Endodermal cell (in vitro differentiated cells): Measurements from ENCODE around the gene LARGE1. TPM values are rescaled to one million over a fixed set of nuclear protein-coding genes. Genes with fewer than 3 reads are reported as not detected.

Experiments
- DNase-seq: peaks from one replicate; pipeline ENCODE4 v3.0.0-alpha.2; 2017
- H3K27ac ChIP-seq: 2 replicates; pipeline ENCODE4 v1.5.1; 2013; ENCODE audit warnings: mild to moderate bottlenecking, low read depth, low read length, moderate library complexity
- H3K27me3 ChIP-seq: 2 replicates; pipeline ENCODE4 v1.6.1; 2013; ENCODE audit warnings: mild to moderate bottlenecking, low read length, moderate library complexity; ENCODE audit not compliant: insufficient read depth, control insufficient read depth, poor library complexity, severe bottlenecking
- H3K36me3 ChIP-seq: 2 replicates; pipeline ENCODE4 v1.7.0; 2013; ENCODE audit warnings: mild to moderate bottlenecking, low read length, moderate library complexity; ENCODE audit not compliant: control insufficient read depth, insufficient read depth
- H3K4me1 ChIP-seq: one replicate; pipeline ENCODE4 v1.7.0; 2013; ENCODE audit warnings: low read length; ENCODE audit not compliant: control insufficient read depth, insufficient read depth
- H3K4me3 ChIP-seq: 2 replicates; pipeline ENCODE4 v1.5.1; 2013; ENCODE audit warnings: mild to moderate bottlenecking, low read length, moderate library complexity
- H3K9ac ChIP-seq: 2 replicates; pipeline ENCODE4 v1.6.1; 2013; ENCODE audit warnings: mild to moderate bottlenecking, low read length, moderate library complexity; ENCODE audit not compliant: poor library complexity, severe bottlenecking; ENCODE audit errors: extremely low read depth
- H3K9me3 ChIP-seq: 2 replicates; pipeline ENCODE4 v1.6.1; 2013; ENCODE audit warnings: mild to moderate bottlenecking, low read length, moderate library complexity; ENCODE audit not compliant: control insufficient read depth
- H3K27ac Mint-ChIP-seq: 2 replicates; pipeline ENCODE4 v1.8.0; 2020; ENCODE audit warnings: mixed read lengths
- H3K27me3 Mint-ChIP-seq: 2 replicates; pipeline ENCODE4 v1.8.0; 2021; ENCODE audit warnings: mild to moderate bottlenecking, mixed read lengths; ENCODE audit not compliant: insufficient read depth
- H3K36me3 Mint-ChIP-seq: 2 replicates; pipeline ENCODE4 v1.8.0; 2020; ENCODE audit warnings: low read depth, mixed read lengths
- H3K4me1 Mint-ChIP-seq: 2 replicates; pipeline ENCODE4 v1.8.0; 2020; ENCODE audit warnings: mixed read lengths
- H3K4me3 Mint-ChIP-seq: 2 replicates; pipeline ENCODE4 v1.8.0; 2020; ENCODE audit warnings: mild to moderate bottlenecking, moderate library complexity, mixed read lengths
- H3K9me3 Mint-ChIP-seq: 2 replicates; pipeline ENCODE4 v1.8.0; 2020; ENCODE audit warnings: mild to moderate bottlenecking, mixed read lengths
- WGBS, 2 experiments: methylation state at CpG; one replicate each; pipeline versions ENCODE4 v1.1.5 to v1.1.7; 2013; ENCODE audit warnings: missing lambda C conversion rate in 2 of 2, mixed read lengths in 1 of 2; ENCODE audit not compliant: insufficient coverage in 1 of 2, insufficient read length in 1 of 2; 5-methylcytosine and 5-hydroxymethylcytosine counted together
- total RNA-seq, 2 donors: library from RNA; stranded (reverse); fragmentation: NEBNext Ultra II Directional in 1 of 2; extraction: Animal tissue kit (Norgen Biotek cat#: 25700) in 1 of 2; gene quantifications; 2 replicates in 1 of 2; 3 replicates in 1 of 2; pipeline ENCODE4 v1.2.1, GENCODE V29; 2021
- TF ChIP-seq, protein P1 (sequence below): fragments of 200-600 bp; sonication (generic); conservative IDR thresholded peaks from 2 replicates; pipeline ENCODE4 v1.5.0; 2021; ENCODE audit warnings: antibody characterized with exemption, mild to moderate bottlenecking

The LARGE1 gene
- total RNA-seq, 2 donors from 2014 or later, result 17.5 to 24.3 TPM

- TF ChIP-seq, protein P1, sequence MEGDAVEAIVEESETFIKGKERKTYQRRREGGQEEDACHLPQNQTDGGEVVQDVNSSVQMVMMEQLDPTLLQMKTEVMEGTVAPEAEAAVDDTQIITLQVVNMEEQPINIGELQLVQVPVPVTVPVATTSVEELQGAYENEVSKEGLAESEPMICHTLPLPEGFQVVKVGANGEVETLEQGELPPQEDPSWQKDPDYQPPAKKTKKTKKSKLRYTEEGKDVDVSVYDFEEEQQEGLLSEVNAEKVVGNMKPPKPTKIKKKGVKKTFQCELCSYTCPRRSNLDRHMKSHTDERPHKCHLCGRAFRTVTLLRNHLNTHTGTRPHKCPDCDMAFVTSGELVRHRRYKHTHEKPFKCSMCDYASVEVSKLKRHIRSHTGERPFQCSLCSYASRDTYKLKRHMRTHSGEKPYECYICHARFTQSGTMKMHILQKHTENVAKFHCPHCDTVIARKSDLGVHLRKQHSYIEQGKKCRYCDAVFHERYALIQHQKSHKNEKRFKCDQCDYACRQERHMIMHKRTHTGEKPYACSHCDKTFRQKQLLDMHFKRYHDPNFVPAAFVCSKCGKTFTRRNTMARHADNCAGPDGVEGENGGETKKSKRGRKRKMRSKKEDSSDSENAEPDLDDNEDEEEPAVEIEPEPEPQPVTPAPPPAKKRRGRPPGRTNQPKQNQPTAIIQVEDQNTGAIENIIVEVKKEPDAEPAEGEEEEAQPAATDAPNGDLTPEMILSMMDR, result no peak
- H3K36me3 Mint-ChIP-seq, result no peaks in the 10 kb centered on the region
- H3K27me3 Mint-ChIP-seq, result no peaks in the 10 kb centered on the region
- H3K36me3 ChIP-seq, result no peaks in the 10 kb centered on the region
- H3K4me1 ChIP-seq, result no peaks in the 10 kb centered on the region
- DNase-seq, result no peak
- no peak overlapping the region for H3K27ac ChIP-seq
- H3K9me3 ChIP-seq, result no peaks in the 10 kb centered on the region
- H3K9me3 Mint-ChIP-seq, result no peaks in the 10 kb centered on the region
- no peaks in the 10 kb centered on the region for H3K27me3 ChIP-seq
- H3K9ac ChIP-seq, result no peak overlapping the region
- 83 to 88% methylated on average over 1 to 2 of the region's 2 CpGs for WGBS, 2 experiments
- no peak overlapping the region for H3K4me3 Mint-ChIP-seq
- no peak overlapping the region for H3K4me3 ChIP-seq
- H3K27ac Mint-ChIP-seq, result no peak overlapping the region
- H3K4me1 Mint-ChIP-seq, result no peaks in the 10 kb centered on the region
Measured at GRCh38 chr22:33324228-33324627, 596.0 kb downstream of the LARGE1 start.

DNA sequence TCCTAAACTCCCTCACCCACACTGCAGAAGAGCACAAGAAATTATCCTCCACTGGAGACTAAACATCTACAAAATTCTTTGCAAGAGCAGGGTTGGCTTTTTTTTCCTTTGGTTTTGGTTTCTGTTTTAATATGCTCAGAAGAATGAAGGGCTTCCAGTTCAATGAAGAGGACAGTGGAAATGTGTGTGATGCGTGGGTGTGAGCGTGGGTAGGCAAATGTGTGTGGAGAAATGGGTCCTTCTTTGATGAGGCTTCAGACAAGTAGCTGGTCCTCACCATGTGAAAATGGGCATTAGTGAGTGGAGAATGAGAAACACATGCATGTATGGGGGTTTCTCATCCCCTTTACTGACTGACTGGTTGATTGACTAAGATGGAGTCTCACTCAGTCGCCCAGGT lies 598.8 kb downstream of the LARGE1 start:
- no peak overlapping the region for H3K27ac Mint-ChIP-seq
- Histone ChIP-seq H3K9ac (no peak overlapping the region), H3K9me3 (no peaks in the 10 kb centered on the region), H3K4me1 (no peaks in the 10 kb centered on the region), H3K27ac (no peak overlapping the region), H3K36me3 (no peaks in the 10 kb centered on the region), H3K4me3 (no peak overlapping the region), H3K27me3 (no peaks in the 10 kb centered on the region)
- no peaks in the 10 kb centered on the region for H3K9me3 Mint-ChIP-seq
- no peaks in the 10 kb centered on the region for H3K4me1 Mint-ChIP-seq
- TF ChIP-seq, protein P1, result no peak
- DNase-seq, result no peak
- 74 to 82% methylated on average over 3 of the region's 3 CpGs for WGBS, 2 experiments
- no peaks in the 10 kb centered on the region for H3K36me3 Mint-ChIP-seq
- no peak overlapping the region for H3K4me3 Mint-ChIP-seq
- no peaks in the 10 kb centered on the region for H3K27me3 Mint-ChIP-seq

- H3K9ac ChIP-seq, result no peak overlapping the region
- Mint-ChIP-seq H3K4me3 (no peak overlapping the region), H3K4me1 (no peaks in the 10 kb centered on the region), H3K36me3 (no peaks in the 10 kb centered on the region), H3K27me3 (peaks cover 2% of the 10 kb centered on the region), H3K27ac (no peak overlapping the region), H3K9me3 (no peaks in the 10 kb centered on the region)
- TF ChIP-seq, protein P1, result no peak
- H3K4me1 ChIP-seq, result no peaks in the 10 kb centered on the region
- peaks cover 7% of the 10 kb centered on the region for H3K36me3 ChIP-seq
- no peaks in the 10 kb centered on the region for H3K27me3 ChIP-seq
- no peak overlapping the region for H3K27ac ChIP-seq
- H3K9me3 ChIP-seq, result no peaks in the 10 kb centered on the region
- no peak for DNase-seq
- WGBS, 2 experiments, result 94 to 95% methylated on average over 13 to 15 of the region's 15 CpGs
- no peak overlapping the region for H3K4me3 ChIP-seq
Measured at GRCh38 chr22:33315954-33316353, 604.3 kb downstream of the LARGE1 start.
